Coronary artery (tissue), 2 donors: Measurements from ENCODE around the gene ATP8A1.

ENCODE experiments used
- DNase-seq: peaks from one replicate; pipeline ENCODE4 v3.0.0-alpha.2; 2017; ENCODE audit warnings: low spot score
- H3K27ac ChIP-seq, 2 donors: fragments of 200-600 bp; sonication (generic); one replicate each; pipeline ENCODE4 v1.5.1; 2016 to 2019
- H3K4me3 ChIP-seq: fragments of 200-600 bp; sonication (generic); 2 replicates; pipeline ENCODE4 v1.5.1; 2016; ENCODE audit warnings: mild to moderate bottlenecking, moderate library complexity
- TF ChIP-seq, protein P1 (sequence below): fragments of 200-600 bp; sonication (generic); IDR thresholded peaks from one replicate; pipeline ENCODE4 v1.5.1; 2019; ENCODE audit warnings: antibody characterized with exemption

The ATP8A1 gene

DNA sequence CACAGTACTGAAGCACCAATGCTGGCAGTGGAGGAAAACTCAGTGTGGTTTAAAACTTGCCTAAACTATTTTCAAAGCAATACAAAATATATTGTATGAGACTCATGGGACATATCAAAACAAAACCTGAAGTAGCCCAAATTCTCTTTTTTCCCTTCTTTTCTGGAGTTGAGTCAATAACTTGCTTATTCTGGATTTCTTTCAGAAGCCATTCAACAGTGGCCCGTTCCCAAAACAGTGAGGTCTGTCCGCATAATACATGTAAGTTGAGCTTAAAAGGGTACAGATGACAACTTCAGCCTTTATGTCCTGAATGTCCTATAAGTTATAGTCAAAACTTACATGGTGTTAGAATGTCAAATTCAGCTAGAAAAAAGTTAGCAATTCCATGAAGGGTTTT is 158.9 kb downstream of the ATP8A1 start:
- no peak for DNase-seq
- Histone ChIP-seq H3K4me3 (no peak overlapping the region), H3K27ac (no peak overlapping the region)
- TF ChIP-seq, protein P1, sequence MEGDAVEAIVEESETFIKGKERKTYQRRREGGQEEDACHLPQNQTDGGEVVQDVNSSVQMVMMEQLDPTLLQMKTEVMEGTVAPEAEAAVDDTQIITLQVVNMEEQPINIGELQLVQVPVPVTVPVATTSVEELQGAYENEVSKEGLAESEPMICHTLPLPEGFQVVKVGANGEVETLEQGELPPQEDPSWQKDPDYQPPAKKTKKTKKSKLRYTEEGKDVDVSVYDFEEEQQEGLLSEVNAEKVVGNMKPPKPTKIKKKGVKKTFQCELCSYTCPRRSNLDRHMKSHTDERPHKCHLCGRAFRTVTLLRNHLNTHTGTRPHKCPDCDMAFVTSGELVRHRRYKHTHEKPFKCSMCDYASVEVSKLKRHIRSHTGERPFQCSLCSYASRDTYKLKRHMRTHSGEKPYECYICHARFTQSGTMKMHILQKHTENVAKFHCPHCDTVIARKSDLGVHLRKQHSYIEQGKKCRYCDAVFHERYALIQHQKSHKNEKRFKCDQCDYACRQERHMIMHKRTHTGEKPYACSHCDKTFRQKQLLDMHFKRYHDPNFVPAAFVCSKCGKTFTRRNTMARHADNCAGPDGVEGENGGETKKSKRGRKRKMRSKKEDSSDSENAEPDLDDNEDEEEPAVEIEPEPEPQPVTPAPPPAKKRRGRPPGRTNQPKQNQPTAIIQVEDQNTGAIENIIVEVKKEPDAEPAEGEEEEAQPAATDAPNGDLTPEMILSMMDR, result no peak

DNA sequence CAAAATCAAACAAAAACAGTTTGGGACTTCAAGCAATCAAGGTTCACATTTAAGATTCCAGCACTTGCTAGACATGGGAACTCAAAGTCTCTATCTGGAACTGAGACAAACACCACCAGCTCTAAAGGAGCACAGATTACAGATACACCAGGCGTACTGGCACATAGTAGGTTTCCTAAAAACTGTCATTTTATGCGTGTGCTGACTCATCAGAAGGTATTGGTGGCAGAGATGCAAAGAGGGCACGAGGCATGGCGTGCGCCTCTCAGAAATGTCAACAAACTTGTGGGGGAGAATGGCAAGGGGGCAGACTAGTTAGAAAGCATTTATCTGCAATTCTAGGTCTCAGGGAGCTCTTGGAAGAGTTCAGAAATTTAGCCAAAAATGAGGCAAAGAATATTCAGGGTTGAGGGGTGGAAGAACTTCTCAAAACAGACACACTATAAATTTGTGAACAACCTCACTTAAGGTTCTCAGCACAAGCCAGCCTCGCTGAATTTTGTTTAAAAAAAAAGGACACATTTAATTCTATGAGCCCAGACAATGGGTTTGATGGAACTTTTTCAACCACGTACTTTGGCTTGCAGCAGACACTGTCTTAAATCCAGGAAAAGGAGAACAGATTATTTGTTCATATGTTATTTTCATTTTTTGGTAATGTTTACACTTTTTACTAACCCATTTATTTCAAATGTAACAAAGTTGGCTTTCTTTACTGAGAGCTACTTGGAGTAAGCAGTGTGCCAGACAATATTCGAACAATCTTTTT is 159.6 kb downstream of the ATP8A1 start:
- TF ChIP-seq, protein P1, result no peak
- no peak overlapping the region for H3K4me3 ChIP-seq
- no peak overlapping the region for H3K27ac ChIP-seq
- DNase-seq, result no peak

DNA sequence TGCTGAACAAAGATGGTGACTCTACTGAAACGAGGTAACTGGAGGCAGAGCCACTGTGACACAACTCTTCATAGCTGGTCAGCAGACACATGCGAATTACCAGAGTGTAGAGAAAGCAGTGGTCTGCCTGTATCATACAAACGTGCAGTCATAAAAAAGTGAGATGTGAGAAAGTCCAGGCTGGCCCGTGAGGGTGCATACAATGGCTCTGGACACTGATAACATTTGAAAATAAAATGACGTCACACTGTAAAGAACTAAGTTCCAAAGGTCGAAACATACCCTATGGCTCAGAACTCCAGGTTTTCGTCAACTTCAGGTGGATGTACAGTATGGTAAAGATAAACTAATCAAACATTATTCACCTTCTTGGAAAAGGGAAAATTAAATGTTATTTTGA is 163.9 kb downstream of the ATP8A1 start:
- no peak overlapping the region for H3K4me3 ChIP-seq
- DNase-seq, result no peak
- TF ChIP-seq, protein P1, result no peak
- H3K27ac ChIP-seq, result no peak overlapping the region

DNA sequence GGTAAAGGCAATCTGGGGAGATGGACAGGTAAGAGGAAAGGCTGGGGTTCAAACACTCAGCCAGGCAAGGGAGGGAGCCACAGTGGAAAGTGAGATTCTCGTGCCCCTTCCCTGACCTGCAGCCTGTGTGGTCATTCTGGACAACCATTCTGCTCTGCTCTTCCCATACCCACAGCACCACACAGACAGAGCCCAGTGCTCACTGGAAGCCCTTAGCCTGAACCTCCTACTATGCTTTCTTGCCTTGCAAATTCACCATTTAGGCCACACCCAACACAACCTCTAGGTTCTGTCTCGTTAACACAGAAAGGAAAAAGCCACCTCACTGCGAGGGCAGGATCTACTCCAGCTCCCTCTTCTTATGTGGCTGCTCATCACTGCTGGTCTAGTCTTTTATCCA is 166.9 kb downstream of the ATP8A1 start:
- no peak for DNase-seq
- H3K4me3 ChIP-seq, result no peak overlapping the region
- TF ChIP-seq, protein P1, result no peak
- no peak overlapping the region for H3K27ac ChIP-seq

DNA sequence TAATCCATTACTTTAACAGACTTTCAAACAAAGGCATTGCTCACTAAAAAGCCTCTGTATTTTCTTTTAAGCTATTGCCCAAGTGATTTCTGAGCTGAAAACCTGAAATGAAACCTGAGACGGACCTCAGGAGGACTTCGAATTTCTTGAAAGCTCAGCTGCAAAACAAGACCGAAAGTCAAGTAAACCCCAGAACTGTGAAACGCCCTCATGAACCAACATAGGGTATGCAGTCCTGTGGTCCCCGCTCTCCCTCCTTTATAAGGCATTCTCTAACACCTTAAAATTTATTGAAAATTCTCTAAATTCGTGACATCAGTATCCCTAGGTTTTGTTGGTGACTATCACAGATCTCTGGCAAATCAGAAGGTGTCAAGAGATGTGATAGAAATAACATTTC is 167.8 kb downstream of the ATP8A1 start:
- TF ChIP-seq, protein P1, result no peak
- DNase-seq, result no peak
- Histone ChIP-seq H3K27ac (no peak overlapping the region), H3K4me3 (no peak overlapping the region)

DNA sequence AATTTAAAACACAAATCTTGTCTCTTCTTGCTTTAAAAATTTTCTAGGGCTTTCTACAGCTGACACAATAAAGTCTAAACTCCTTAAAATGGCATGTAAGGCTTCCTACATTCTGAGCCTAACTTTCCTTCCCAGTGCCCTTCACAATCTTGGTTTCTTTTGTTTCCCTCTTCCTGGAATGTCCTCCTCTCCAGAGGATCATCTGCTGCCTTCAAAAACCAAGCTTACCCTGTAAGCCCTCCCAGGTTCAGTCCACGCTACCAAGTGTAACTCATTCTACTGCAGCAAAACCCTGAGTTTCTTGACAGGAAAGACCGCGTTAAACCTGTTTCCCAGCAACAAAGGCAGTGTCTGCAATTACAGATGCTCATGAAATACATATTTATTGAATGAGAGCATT is 168.4 kb downstream of the ATP8A1 start:
- no peak for DNase-seq
- TF ChIP-seq, protein P1, result no peak
- no peak overlapping the region for H3K4me3 ChIP-seq
- H3K27ac ChIP-seq, result no peak overlapping the region

DNA sequence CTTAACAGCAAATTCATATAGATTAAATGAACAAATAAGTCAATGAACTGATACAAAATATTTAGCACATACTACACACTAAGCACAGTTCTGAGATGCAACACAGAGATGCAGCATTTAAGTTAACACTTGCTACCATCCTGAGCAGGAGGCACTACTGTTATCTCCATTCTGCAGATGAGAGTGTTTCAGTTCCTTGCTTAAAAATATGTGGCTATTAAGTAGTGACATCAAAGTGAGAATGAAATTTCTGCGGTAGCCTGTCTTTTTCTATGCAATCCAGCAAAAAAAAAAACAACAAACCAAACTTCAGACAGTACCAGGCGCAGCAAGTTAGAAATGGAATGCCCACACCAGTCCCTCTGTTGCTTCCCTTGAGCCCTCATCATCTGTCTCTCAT is 168.8 kb downstream of the ATP8A1 start:
- Histone ChIP-seq H3K27ac (no peak overlapping the region), H3K4me3 (no peak overlapping the region)
- TF ChIP-seq, protein P1, result no peak
- DNase-seq, result no peak
